GM12891 (cell line): ENCODE results near the gene PDPR.
"Not testable (repeated sequence)": the region's sequence is repeated elsewhere in the genome, so short reads cannot be mapped to it uniquely, and the experiment has no call there.

ENCODE experiments used
- SPI1 ChIP-seq: IDR thresholded peaks from 2 replicates; pipeline ENCODE4 v1.6.1; 2011; ENCODE audit warnings: low read depth, low read length, control low read depth
- TAF1 ChIP-seq: IDR thresholded peaks from 2 replicates; pipeline ENCODE4 v1.6.1; 2011; ENCODE audit warnings: low read depth, low read length, control low read depth

GRCh38 chr16:70188608-70188915 lies 74.4 kb downstream of the PDPR start:
- not testable (repeated sequence) for TF ChIP-seq SPI1, TAF1
